Subcutaneous adipose tissue (tissue), 4 donors: ENCODE measurements around the gene KDM4B. TPM values are rescaled to one million over a fixed set of nuclear protein-coding genes. Genes with fewer than 3 reads are reported as not detected.

Source experiments
- total RNA-seq, 4 donors: library from RNA; depleted of rRNA; stranded (reverse); fragments of >200 nt; gene quantifications; one replicate each; pipeline ENCODE4 v1.1.0, GENCODE V29; 2016
- TF ChIP-seq, protein P1 (sequence below): fragments of 450-650 bp; IDR thresholded peaks from one replicate; pipeline ENCODE4 v1.5.1; 2016; ENCODE audit warnings: low read depth, mild to moderate bottlenecking, control low read depth, antibody characterized with exemption, moderate library complexity

Gene KDM4B
- total RNA-seq, 4 donors from 2014 or later = 19.4 to 56.1 (median 28.5) TPM

DNA sequence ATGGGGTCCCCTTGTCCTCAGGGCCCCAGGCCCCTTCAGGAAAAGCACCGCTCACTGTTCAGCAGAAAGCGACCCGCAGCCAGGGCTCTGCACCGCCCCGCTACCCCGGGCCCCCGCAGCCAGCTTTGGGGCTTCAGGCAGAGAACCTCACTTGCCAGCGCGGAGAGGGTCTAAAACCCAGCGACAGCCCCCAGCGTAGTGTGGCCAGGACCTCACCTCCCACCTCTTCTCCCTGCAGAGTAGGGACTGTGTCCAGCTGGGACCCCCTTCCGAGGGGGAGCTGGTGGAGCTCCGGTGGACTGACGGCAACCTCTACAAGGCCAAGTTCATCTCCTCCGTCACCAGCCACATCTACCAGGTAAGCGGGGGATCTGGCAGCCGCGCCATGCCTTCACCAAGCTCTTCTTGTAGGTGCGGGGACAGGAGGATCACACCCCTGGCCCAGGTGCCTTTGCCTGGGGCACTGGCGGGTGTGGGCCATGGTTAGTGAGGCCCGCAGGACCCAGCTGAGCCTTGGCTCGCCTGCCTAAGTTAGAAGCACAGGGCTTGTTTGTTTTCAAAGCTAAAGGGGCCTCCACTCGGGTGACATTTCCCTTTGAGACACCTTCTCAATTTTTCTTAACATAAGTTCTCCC, 175.7 kb downstream of the KDM4B start:
- TF ChIP-seq, protein P1, sequence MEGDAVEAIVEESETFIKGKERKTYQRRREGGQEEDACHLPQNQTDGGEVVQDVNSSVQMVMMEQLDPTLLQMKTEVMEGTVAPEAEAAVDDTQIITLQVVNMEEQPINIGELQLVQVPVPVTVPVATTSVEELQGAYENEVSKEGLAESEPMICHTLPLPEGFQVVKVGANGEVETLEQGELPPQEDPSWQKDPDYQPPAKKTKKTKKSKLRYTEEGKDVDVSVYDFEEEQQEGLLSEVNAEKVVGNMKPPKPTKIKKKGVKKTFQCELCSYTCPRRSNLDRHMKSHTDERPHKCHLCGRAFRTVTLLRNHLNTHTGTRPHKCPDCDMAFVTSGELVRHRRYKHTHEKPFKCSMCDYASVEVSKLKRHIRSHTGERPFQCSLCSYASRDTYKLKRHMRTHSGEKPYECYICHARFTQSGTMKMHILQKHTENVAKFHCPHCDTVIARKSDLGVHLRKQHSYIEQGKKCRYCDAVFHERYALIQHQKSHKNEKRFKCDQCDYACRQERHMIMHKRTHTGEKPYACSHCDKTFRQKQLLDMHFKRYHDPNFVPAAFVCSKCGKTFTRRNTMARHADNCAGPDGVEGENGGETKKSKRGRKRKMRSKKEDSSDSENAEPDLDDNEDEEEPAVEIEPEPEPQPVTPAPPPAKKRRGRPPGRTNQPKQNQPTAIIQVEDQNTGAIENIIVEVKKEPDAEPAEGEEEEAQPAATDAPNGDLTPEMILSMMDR = no peak

DNA sequence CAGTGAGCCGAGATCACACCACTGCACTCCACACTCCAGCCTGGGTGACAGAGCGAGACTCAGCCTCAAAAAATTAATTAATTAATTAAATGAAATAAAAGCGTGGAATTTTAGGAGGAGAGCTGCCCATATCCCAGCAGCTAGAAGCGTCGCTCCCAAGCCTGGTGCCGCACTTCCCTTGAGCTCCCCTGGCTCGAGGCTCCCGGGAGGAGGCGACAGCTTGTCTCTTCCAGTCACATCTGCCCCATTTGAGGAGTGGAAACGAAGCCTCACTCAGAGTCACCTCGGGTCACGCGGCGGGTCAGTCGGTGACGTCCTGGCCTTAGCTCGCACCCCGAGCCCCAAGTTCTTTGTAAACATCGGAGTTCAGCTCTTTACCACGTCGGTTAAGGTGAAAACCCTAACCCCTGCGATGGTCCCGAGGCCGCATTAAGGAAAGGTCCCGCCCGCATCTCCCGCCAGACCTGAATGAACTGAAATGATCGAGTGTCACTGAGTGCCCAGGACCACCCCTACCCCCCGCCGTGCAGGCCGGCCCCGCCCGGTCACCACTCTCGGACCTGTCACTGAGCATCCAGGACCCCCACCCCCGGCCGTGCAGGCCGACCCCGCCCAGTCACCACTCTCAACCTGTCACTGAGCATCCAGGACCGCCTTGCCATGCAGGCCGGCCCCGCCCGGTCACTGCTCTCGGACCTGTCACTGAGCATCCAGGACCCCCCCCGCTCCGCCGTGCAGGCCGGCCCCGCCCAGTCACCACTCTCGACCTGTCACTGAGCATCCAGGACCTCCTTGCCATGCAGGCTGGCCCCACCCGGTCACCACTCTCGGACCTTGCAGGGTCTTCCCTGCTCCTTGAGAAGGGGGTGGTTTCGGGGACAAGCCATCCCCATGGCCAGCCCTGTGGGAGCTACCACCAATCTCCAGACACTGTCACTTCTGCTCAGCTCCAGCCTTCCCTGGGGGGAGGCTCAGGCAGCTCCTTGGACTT, 176.9 kb downstream of the KDM4B start:
- TF ChIP-seq, protein P1 = no peak

- TF ChIP-seq, protein P1 = no peak
Observed at GRCh38 chr19:5147074-5147977, 178.4 kb downstream of the KDM4B start.

- TF ChIP-seq, protein P1 = no peak
Observed at GRCh38 chr19:5147978-5148793, 179.3 kb downstream of the KDM4B start.

- TF ChIP-seq, protein P1 = no peak
Observed at GRCh38 chr19:5148794-5149190, 179.9 kb downstream of the KDM4B start.

- TF ChIP-seq, protein P1 = no peak
Observed at GRCh38 chr19:5149508-5149907, 180.6 kb downstream of the KDM4B start.
